ENCODE results near the gene LIN54.
"Not testable (repeated sequence)": the region's sequence is repeated elsewhere in the genome, so short reads cannot be mapped to it uniquely, and the experiment has no call there.

DNA sequence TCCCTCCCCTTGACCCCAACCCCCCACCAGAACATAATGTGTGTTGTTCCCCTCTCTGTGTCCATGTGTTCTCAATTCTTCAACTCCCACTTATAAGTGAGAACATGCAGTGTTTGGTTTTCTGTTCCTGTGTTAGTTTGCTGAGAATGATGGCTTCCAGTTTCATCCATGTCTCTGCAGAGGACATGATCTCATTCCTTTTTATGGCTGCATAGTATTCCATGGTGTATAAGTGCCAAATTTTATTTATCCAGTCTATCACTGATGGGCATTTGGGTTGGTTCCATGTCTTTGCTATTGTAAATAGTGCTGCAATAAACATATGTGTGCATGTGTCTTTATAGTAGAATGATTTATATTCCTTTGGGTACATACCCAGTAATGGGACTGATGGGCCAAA lies 23.1 kb downstream of the LIN54 start:
- TF ChIP-seq, protein P1, sequence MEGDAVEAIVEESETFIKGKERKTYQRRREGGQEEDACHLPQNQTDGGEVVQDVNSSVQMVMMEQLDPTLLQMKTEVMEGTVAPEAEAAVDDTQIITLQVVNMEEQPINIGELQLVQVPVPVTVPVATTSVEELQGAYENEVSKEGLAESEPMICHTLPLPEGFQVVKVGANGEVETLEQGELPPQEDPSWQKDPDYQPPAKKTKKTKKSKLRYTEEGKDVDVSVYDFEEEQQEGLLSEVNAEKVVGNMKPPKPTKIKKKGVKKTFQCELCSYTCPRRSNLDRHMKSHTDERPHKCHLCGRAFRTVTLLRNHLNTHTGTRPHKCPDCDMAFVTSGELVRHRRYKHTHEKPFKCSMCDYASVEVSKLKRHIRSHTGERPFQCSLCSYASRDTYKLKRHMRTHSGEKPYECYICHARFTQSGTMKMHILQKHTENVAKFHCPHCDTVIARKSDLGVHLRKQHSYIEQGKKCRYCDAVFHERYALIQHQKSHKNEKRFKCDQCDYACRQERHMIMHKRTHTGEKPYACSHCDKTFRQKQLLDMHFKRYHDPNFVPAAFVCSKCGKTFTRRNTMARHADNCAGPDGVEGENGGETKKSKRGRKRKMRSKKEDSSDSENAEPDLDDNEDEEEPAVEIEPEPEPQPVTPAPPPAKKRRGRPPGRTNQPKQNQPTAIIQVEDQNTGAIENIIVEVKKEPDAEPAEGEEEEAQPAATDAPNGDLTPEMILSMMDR (IDR thresholded peaks at IDR 0.05), result not testable (repeated sequence)
- not testable (repeated sequence) for TF ChIP-seq CEBPB (IDR thresholded peaks at IDR 0.05)
